Choroid plexus epithelial cell (primary cell): ENCODE results near the gene CACHD1.

Experiments used
- DNase-seq: peaks from one replicate; pipeline ENCODE4 v3.0.0-alpha.2; 2010; ENCODE audit warnings: low read depth
- H3K4me3 ChIP-seq: 2 replicates; pipeline ENCODE4 v1.5.1; 2011; ENCODE audit warnings: low read depth, mild to moderate bottlenecking, control low read depth, low read length, moderate library complexity
- CTCF ChIP-seq: conservative IDR thresholded peaks from 2 replicates; pipeline ENCODE4 v1.5.1; 2011; ENCODE audit warnings: low read depth, mild to moderate bottlenecking, control low read depth, inconsistent platforms, low read length, moderate library complexity

CACHD1 gene

GRCh38 chr1:64540265-64540791 is 70.4 kb downstream of the CACHD1 start:
- H3K4me3 ChIP-seq = peak overlapping the region; percentile 19
- peak; percentile 42 for DNase-seq
- no peak for TF ChIP-seq CTCF

GRCh38 chr1:64542118-64542517 is 72.2 kb downstream of the CACHD1 start:
- TF ChIP-seq CTCF = no peak
- H3K4me3 ChIP-seq = no peak overlapping the region
- no peak for DNase-seq

- DNase-seq = no peak
- TF ChIP-seq CTCF = no peak
- no peak overlapping the region for H3K4me3 ChIP-seq
Measured at GRCh38 chr1:64543831-64544230, 73.9 kb downstream of the CACHD1 start.

GRCh38 chr1:64545118-64545843 is 75.4 kb downstream of the CACHD1 start:
- no peak overlapping the region for H3K4me3 ChIP-seq
- no peak for TF ChIP-seq CTCF
- no peak for DNase-seq

GRCh38 chr1:64546013-64546412 is 76.1 kb downstream of the CACHD1 start:
- no peak overlapping the region for H3K4me3 ChIP-seq
- TF ChIP-seq CTCF = no peak
- no peak for DNase-seq

- no peak for TF ChIP-seq CTCF
- no peak for DNase-seq
Measured at GRCh38 chr1:64549464-64550239, 79.7 kb downstream of the CACHD1 start.

More at GRCh38 chr1:64549464-64550239, 79.7 kb downstream of the CACHD1 start:
- H3K4me3 ChIP-seq = no peak overlapping the region
